OCI-LY7 (cell line): ENCODE results near the gene PPP6R3. TPM values are rescaled to one million over a fixed set of nuclear protein-coding genes. Genes with fewer than 3 reads are reported as not detected.

Experiments
- BruUV-seq: library from RNA; stranded (reverse); fragments of 400-500 nt; replicated peaks from 2 replicates; lab custom pipeline; 2021; lab: Mats Ljungman, UMichigan
- CTCF ChIA-PET: fragments of 300-600 bp; sonication (Branson Sonifier 250); formaldehyde crosslinking; loops from one replicate; lab custom pipeline; 2022; ENCODE audit warnings: antibody characterized with exemption; ENCODE audit not compliant: unreplicated experiment; lab: Charles Lee
- POLR2A ChIA-PET: fragments of 300-600 bp; sonication (Branson Sonifier 250); formaldehyde crosslinking; loops from one replicate; lab custom pipeline; 2022; ENCODE audit warnings: antibody characterized with exemption; lab: Charles Lee
- DNase-seq: peaks from one replicate; pipeline ENCODE4 v3.0.0-alpha.2; 2015; ENCODE audit warnings: low spot score
- H2AFZ ChIP-seq: fragments of 200-600 bp; sonication (generic), shearing (Covaris generic); 2 replicates; pipeline ENCODE4 v1.6.1; 2014; ENCODE audit warnings: mild to moderate bottlenecking, antibody characterized with exemption, low read length, moderate library complexity
- H3K27ac ChIP-seq: fragments of 200-600 bp; sonication (generic); 2 replicates; pipeline ENCODE4 v1.5.1; 2014; ENCODE audit warnings: mixed run types, low read depth, mild to moderate bottlenecking, moderate library complexity, low read length, inconsistent platforms; ENCODE audit not compliant: poor library complexity, severe bottlenecking
- H3K36me3 ChIP-seq: fragments of 200-600 bp; sonication (generic); 2 replicates; pipeline ENCODE4 v1.6.1; 2014; ENCODE audit warnings: mild to moderate bottlenecking, antibody characterized with exemption, low read length, moderate library complexity, mixed read lengths; ENCODE audit not compliant: insufficient read depth
- H3K4me1 ChIP-seq: fragments of 200-600 bp; sonication (generic); 2 replicates; pipeline ENCODE4 v1.5.1; 2014; ENCODE audit warnings: mild to moderate bottlenecking, low read length; ENCODE audit not compliant: insufficient read depth, poor library complexity, severe bottlenecking
- H3K4me2 ChIP-seq: fragments of 200-600 bp; sonication (generic); 2 replicates; pipeline ENCODE4 v1.6.1; 2014; ENCODE audit warnings: mild to moderate bottlenecking, low read length
- H3K4me3 ChIP-seq: fragments of 200-600 bp; sonication (generic); 2 replicates; pipeline ENCODE4 v1.5.1; 2014; ENCODE audit warnings: mild to moderate bottlenecking, low read depth, low read length; ENCODE audit not compliant: poor library complexity, severe bottlenecking
- H3K79me2 ChIP-seq: fragments of 200-600 bp; sonication (generic); 2 replicates; pipeline ENCODE4 v1.6.1; 2016; ENCODE audit warnings: low read depth, mild to moderate bottlenecking, low read length, moderate library complexity, mixed read lengths; ENCODE audit not compliant: insufficient read depth
- H3K9me2 ChIP-seq: fragments of 200-600 bp; sonication (generic); 2 replicates; pipeline ENCODE4 v1.6.1; 2016; ENCODE audit warnings: mild to moderate bottlenecking, low read length, mixed read lengths; ENCODE audit not compliant: insufficient read depth
- H3K9me3 ChIP-seq: fragments of 200-600 bp; sonication (generic); 2 replicates; pipeline ENCODE4 v1.6.1; 2014; ENCODE audit warnings: mild to moderate bottlenecking, mixed run types, low read length, mixed read lengths
- H4K20me1 ChIP-seq: fragments of 200-600 bp; sonication (generic); 2 replicates; pipeline ENCODE4 v1.6.1; 2014; ENCODE audit warnings: mild to moderate bottlenecking, antibody characterized with exemption, low read length, moderate library complexity, mixed read lengths; ENCODE audit not compliant: insufficient read depth
- CTCF ChIP-seq: fragments of 200-600 bp; sonication (generic); conservative IDR thresholded peaks from 2 replicates; pipeline ENCODE4 v1.5.1; 2014; ENCODE audit warnings: mild to moderate bottlenecking, antibody characterized with exemption, low read length, moderate library complexity, mixed read lengths
- EZH2phosphoT487 ChIP-seq: fragments of 200-600 bp; sonication (generic); IDR thresholded peaks from 2 replicates; pipeline ENCODE4 v1.6.1; 2018; ENCODE audit warnings: low read depth, borderline replicate concordance, mild to moderate bottlenecking, mixed run types, antibody characterized with exemption, low read length, moderate library complexity, mixed read lengths
- intact Hi-C: fragments of 100-400 bp; cut with micrococcal nuclease; formaldehyde crosslinking; loops from one replicate; pipeline ENCODE4 v1.10.0; 2022; ENCODE audit not compliant: unreplicated experiment
- total RNA-seq, 2 experiments: library from RNA; depleted of rRNA in 1 of 2; stranded (reverse); fragments of >200 nt in 1 of 2; shearing (Covaris generic) in 1 of 2; gene quantifications; 2 replicates each; pipeline ENCODE4 v1.2.3, GENCODE V29; 2014 to 2022

Gene PPP6R3
- total RNA-seq, 2 experiments from 2014 or later, result 122 to 151 TPM

GRCh38 chr11:68449951-68450350 lies 10.6 kb upstream of the PPP6R3 start:
- DNase-seq, result no peak
- ChIA-PET CTCF (interaction anchor here (0.6 kb wide), 1 partner anchor 16 kb away, joined by 3 read pairs; no protein-coding TSS in a partner anchor), POLR2A (interaction anchor here (0.6 kb wide), 1 partner anchor 45 kb away, joined by 4 read pairs; no protein-coding TSS in a partner anchor)
- no peaks in the 10 kb centered on the region for H3K4me1 ChIP-seq
- H3K4me2 ChIP-seq, result no peak overlapping the region
- no peak overlapping the region for H3K4me3 ChIP-seq
- H3K79me2 ChIP-seq, result no peaks in the 10 kb centered on the region
- intact Hi-C loops, result loop anchor here (5.0 kb wide), 3 partner anchors 38 to 193 kb away; no protein-coding TSS in a partner anchor
- H2AFZ ChIP-seq, result no peak overlapping the region
- no peaks in the 10 kb centered on the region for H3K9me3 ChIP-seq
- H4K20me1 ChIP-seq, result no peaks in the 10 kb centered on the region
- no peaks in the 10 kb centered on the region for H3K9me2 ChIP-seq
- BruUV-seq, result no TSS peak
- no peak for TF ChIP-seq CTCF
- TF ChIP-seq EZH2phosphoT487, result no peak
- no peaks in the 10 kb centered on the region for H3K36me3 ChIP-seq
- no peak overlapping the region for H3K27ac ChIP-seq

- H4K20me1 ChIP-seq, result no peaks in the 10 kb centered on the region
- TF ChIP-seq EZH2phosphoT487 (no peak), CTCF (no peak)
- H3K9me2 ChIP-seq, result no peaks in the 10 kb centered on the region
- POLR2A ChIA-PET, result no interaction called here
- H3K9me3 ChIP-seq, result no peaks in the 10 kb centered on the region
- no peak overlapping the region for H3K27ac ChIP-seq
- H3K4me3 ChIP-seq, result no peak overlapping the region
- no peaks in the 10 kb centered on the region for H3K79me2 ChIP-seq
- H3K4me2 ChIP-seq, result no peak overlapping the region
- no peaks in the 10 kb centered on the region for H3K4me1 ChIP-seq
- BruUV-seq, result no TSS peak
- no peaks in the 10 kb centered on the region for H3K36me3 ChIP-seq
- H2AFZ ChIP-seq, result no peak overlapping the region
- no peak for DNase-seq
- intact Hi-C loops, result no loop called here
- CTCF ChIA-PET, result interaction anchor here (0.6 kb wide), 1 partner anchor 17 kb away, joined by 3 read pairs; no protein-coding TSS in a partner anchor
Measured at GRCh38 chr11:68450711-68451110, 9.8 kb upstream of the PPP6R3 start.

- no peak overlapping the region for H3K4me3 ChIP-seq
- no peaks in the 10 kb centered on the region for H3K9me3 ChIP-seq
- H3K4me2 ChIP-seq, result no peak overlapping the region
- H3K79me2 ChIP-seq, result no peaks in the 10 kb centered on the region
- H3K27ac ChIP-seq, result no peak overlapping the region
- CTCF ChIA-PET, result no interaction called here
- BruUV-seq, result no TSS peak
- DNase-seq, result no peak
- peaks cover 12% of the 10 kb centered on the region for H3K4me1 ChIP-seq
- POLR2A ChIA-PET, result no interaction called here
- no peaks in the 10 kb centered on the region for H3K36me3 ChIP-seq
- H3K9me2 ChIP-seq, result no peaks in the 10 kb centered on the region
- intact Hi-C loops, result no loop called here
- H4K20me1 ChIP-seq, result no peaks in the 10 kb centered on the region
- no peak overlapping the region for H2AFZ ChIP-seq
- TF ChIP-seq EZH2phosphoT487 (no peak), CTCF (no peak)
Measured at GRCh38 chr11:68454767-68455166, 5.8 kb upstream of the PPP6R3 start.
